Measurements from ENCODE around the gene FGF22. TPM values are rescaled to one million over a fixed set of nuclear protein-coding genes. Genes with fewer than 3 reads are reported as not detected.
A peak's percentile ranks its signal among the peaks of the same experiment; 100 is the strongest.

FGF22 gene
- total and polyA plus RNA-seq, 4 donors, result 0.08 TPM; not detected in 3

DNA sequence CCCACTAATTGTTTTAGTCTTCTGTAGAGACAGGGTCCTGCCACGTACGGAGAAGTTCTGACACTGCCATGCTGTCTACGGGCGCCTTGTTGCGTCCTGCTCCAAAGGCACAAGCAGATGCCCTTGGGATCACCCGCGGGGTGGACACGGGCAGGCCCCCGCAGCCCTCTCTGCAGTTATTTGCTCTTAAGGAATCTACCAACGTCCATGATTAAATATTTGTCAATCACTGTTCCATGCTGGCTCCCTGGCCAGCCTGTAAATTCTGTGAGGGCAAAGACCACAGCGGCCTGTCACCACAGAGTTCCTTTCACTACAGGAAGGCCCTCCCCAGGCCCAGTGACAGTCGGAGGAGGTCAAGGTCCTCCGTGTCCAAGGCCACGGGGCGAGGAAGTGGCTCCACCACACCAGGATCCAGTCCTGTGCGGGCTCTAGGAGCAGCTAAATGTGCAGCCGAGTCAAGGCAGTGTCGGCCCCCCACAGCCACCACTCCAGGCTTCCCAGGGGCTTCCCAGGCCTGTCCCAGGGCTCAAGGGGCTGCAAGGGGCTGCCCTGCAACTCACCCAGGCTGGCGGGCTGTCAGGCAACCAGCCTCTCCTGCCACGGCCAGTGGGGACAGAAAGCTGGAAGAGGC lies 21.2 kb downstream of the FGF22 start:
- H3K9me3 ChIP-seq (ENCODE audit: control insufficient read depth in 4 of 4, low read length in 3 of 4), result no peaks in the 10 kb centered on the region
- peak overlapping the region; percentile 89 to 96 for H3K27ac ChIP-seq (ENCODE audit: low read depth in 1 of 2, low read length in 2 of 2)
- peaks cover 28 to 70% (median 54%) of the 10 kb centered on the region in 4 donors for H3K4me1 ChIP-seq (ENCODE audit: control insufficient read depth in 4 of 4, insufficient read depth in 4 of 4, low read length in 3 of 4)
- H3K9ac ChIP-seq (ENCODE audit: low read depth in 1 of 2, low read length in 2 of 2), result peak overlapping the region; percentile 68 to 98
- peak in 1 of 2 donors; percentile 53 for TF ChIP-seq JUND (IDR thresholded peaks at IDR 0.05)
- TF ChIP-seq, protein P1, sequence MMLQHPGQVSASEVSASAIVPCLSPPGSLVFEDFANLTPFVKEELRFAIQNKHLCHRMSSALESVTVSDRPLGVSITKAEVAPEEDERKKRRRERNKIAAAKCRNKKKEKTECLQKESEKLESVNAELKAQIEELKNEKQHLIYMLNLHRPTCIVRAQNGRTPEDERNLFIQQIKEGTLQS (IDR thresholded peaks at IDR 0.05), result no peak
- TF ChIP-seq RXRA (IDR thresholded peaks at IDR 0.05), result peak; percentile 80 to 87
- peak; percentile 81 for TF ChIP-seq YY1 (IDR thresholded peaks at IDR 0.05)
- peak in 1 of 2 donors; percentile 38 for TF ChIP-seq EGR1 (IDR thresholded peaks at IDR 0.05; ENCODE audit: low read depth in 2 of 2)
- TF ChIP-seq FOXA2 (IDR thresholded peaks at IDR 0.05), result peak; percentile 43
- TF ChIP-seq, protein P2, sequence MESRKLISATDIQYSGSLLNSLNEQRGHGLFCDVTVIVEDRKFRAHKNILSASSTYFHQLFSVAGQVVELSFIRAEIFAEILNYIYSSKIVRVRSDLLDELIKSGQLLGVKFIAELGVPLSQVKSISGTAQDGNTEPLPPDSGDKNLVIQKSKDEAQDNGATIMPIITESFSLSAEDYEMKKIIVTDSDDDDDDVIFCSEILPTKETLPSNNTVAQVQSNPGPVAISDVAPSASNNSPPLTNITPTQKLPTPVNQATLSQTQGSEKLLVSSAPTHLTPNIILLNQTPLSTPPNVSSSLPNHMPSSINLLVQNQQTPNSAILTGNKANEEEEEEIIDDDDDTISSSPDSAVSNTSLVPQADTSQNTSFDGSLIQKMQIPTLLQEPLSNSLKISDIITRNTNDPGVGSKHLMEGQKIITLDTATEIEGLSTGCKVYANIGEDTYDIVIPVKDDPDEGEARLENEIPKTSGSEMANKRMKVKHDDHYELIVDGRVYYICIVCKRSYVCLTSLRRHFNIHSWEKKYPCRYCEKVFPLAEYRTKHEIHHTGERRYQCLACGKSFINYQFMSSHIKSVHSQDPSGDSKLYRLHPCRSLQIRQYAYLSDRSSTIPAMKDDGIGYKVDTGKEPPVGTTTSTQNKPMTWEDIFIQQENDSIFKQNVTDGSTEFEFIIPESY (IDR thresholded peaks at IDR 0.05), result no peak
- TF ChIP-seq GABPA (IDR thresholded peaks at IDR 0.05 in 1 of 2, conservative IDR thresholded peaks at IDR 0.05 in 1 of 2), result peak in 1 of 2 donors; percentile 80
- peak; percentile 86 for TF ChIP-seq HNF4G (IDR thresholded peaks at IDR 0.05)
- TF ChIP-seq TAF1 (conservative IDR thresholded peaks at IDR 0.05), result peak; percentile 57
- TF ChIP-seq, protein P3, sequence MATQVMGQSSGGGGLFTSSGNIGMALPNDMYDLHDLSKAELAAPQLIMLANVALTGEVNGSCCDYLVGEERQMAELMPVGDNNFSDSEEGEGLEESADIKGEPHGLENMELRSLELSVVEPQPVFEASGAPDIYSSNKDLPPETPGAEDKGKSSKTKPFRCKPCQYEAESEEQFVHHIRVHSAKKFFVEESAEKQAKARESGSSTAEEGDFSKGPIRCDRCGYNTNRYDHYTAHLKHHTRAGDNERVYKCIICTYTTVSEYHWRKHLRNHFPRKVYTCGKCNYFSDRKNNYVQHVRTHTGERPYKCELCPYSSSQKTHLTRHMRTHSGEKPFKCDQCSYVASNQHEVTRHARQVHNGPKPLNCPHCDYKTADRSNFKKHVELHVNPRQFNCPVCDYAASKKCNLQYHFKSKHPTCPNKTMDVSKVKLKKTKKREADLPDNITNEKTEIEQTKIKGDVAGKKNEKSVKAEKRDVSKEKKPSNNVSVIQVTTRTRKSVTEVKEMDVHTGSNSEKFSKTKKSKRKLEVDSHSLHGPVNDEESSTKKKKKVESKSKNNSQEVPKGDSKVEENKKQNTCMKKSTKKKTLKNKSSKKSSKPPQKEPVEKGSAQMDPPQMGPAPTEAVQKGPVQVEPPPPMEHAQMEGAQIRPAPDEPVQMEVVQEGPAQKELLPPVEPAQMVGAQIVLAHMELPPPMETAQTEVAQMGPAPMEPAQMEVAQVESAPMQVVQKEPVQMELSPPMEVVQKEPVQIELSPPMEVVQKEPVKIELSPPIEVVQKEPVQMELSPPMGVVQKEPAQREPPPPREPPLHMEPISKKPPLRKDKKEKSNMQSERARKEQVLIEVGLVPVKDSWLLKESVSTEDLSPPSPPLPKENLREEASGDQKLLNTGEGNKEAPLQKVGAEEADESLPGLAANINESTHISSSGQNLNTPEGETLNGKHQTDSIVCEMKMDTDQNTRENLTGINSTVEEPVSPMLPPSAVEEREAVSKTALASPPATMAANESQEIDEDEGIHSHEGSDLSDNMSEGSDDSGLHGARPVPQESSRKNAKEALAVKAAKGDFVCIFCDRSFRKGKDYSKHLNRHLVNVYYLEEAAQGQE (IDR thresholded peaks at IDR 0.05), result peak; percentile 81
- peak; percentile 95 for TF ChIP-seq SP1 (IDR thresholded peaks at IDR 0.05)
- TF ChIP-seq, protein P4, sequence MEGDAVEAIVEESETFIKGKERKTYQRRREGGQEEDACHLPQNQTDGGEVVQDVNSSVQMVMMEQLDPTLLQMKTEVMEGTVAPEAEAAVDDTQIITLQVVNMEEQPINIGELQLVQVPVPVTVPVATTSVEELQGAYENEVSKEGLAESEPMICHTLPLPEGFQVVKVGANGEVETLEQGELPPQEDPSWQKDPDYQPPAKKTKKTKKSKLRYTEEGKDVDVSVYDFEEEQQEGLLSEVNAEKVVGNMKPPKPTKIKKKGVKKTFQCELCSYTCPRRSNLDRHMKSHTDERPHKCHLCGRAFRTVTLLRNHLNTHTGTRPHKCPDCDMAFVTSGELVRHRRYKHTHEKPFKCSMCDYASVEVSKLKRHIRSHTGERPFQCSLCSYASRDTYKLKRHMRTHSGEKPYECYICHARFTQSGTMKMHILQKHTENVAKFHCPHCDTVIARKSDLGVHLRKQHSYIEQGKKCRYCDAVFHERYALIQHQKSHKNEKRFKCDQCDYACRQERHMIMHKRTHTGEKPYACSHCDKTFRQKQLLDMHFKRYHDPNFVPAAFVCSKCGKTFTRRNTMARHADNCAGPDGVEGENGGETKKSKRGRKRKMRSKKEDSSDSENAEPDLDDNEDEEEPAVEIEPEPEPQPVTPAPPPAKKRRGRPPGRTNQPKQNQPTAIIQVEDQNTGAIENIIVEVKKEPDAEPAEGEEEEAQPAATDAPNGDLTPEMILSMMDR (IDR thresholded peaks at IDR 0.05; ENCODE audit: low read depth, low read length, missing input control), result no peak
- TF ChIP-seq HNF4A (conservative IDR thresholded peaks at IDR 0.05), result peak; percentile 93 to 94
- TF ChIP-seq RAD21 (IDR thresholded peaks at IDR 0.05), result no peak
- TF ChIP-seq NR2F2 (IDR thresholded peaks at IDR 0.05), result peak; percentile 89
- no peak for TF ChIP-seq FOXA1 (IDR thresholded peaks at IDR 0.05)
- TF ChIP-seq, protein P5, sequence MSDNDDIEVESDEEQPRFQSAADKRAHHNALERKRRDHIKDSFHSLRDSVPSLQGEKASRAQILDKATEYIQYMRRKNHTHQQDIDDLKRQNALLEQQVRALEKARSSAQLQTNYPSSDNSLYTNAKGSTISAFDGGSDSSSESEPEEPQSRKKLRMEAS (IDR thresholded peaks at IDR 0.05), result no peak
- peak overlapping the region; percentile 80 to 95 (median 92) for H3K4me3 ChIP-seq (ENCODE audit: low read depth in 1 of 3, low read length in 3 of 3)
- 5% methylated on average over 20 of the region's 20 CpGs for WGBS
- peak; percentile 60 for DNase-seq (ENCODE audit: low spot score)
- no peaks in the 10 kb centered on the region for H3K36me3 ChIP-seq (ENCODE audit: control insufficient read depth in 4 of 4, insufficient read depth in 3 of 4, low read depth in 1 of 4, low read length in 3 of 4)
- H3K27me3 ChIP-seq (ENCODE audit: control insufficient read depth in 4 of 4, insufficient read depth in 4 of 4, low read length in 3 of 4), result no peaks in the 10 kb centered on the region

Measured in liver (tissue), 9 donors.